Measurements from ENCODE around the gene KANSL1. TPM values are rescaled to one million over a fixed set of nuclear protein-coding genes. Genes with fewer than 3 reads are reported as not detected.

KANSL1 gene
- total and polyA plus RNA-seq, 10 of the 15 experiments (the other 5 are each of a cell fraction or from before 2014, with no cell fraction given): 4.7 to 60.6 (median 28.0) TPM

- TF ChIP-seq IRF4 (IDR thresholded peaks at IDR 0.05; ENCODE audit: low read depth, low read length): peak; percentile 38; the same call in 1 of the 2 replicates
- no peak for TF ChIP-seq NR2C1 (IDR thresholded peaks at IDR 0.05)
- TF ChIP-seq NR2F1 (conservative IDR thresholded peaks at IDR 0.05): no peak
- TF ChIP-seq, protein P1, sequence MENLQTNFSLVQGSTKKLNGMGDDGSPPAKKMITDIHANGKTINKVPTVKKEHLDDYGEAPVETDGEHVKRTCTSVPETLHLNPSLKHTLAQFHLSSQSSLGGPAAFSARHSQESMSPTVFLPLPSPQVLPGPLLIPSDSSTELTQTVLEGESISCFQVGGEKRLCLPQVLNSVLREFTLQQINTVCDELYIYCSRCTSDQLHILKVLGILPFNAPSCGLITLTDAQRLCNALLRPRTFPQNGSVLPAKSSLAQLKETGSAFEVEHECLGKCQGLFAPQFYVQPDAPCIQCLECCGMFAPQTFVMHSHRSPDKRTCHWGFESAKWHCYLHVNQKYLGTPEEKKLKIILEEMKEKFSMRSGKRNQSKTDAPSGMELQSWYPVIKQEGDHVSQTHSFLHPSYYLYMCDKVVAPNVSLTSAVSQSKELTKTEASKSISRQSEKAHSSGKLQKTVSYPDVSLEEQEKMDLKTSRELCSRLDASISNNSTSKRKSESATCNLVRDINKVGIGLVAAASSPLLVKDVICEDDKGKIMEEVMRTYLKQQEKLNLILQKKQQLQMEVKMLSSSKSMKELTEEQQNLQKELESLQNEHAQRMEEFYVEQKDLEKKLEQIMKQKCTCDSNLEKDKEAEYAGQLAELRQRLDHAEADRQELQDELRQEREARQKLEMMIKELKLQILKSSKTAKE (IDR thresholded peaks at IDR 0.05; ENCODE audit: low read depth, poor library complexity, severe bottlenecking): peak; percentile 96
- TF ChIP-seq, protein P2, sequence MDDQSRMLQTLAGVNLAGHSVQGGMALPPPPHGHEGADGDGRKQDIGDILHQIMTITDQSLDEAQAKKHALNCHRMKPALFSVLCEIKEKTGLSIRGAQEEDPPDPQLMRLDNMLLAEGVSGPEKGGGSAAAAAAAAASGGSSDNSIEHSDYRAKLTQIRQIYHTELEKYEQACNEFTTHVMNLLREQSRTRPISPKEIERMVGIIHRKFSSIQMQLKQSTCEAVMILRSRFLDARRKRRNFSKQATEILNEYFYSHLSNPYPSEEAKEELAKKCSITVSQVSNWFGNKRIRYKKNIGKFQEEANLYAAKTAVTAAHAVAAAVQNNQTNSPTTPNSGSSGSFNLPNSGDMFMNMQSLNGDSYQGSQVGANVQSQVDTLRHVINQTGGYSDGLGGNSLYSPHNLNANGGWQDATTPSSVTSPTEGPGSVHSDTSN (IDR thresholded peaks at IDR 0.05; ENCODE audit: insufficient replicate concordance, low read depth, low read length): no peak
- TF ChIP-seq, protein P3, sequence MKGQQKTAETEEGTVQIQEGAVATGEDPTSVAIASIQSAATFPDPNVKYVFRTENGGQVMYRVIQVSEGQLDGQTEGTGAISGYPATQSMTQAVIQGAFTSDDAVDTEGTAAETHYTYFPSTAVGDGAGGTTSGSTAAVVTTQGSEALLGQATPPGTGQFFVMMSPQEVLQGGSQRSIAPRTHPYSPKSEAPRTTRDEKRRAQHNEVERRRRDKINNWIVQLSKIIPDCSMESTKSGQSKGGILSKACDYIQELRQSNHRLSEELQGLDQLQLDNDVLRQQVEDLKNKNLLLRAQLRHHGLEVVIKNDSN (IDR thresholded peaks at IDR 0.05; ENCODE audit: borderline replicate concordance, extremely low read length, insufficient read depth, low read depth, low read length): no peak
- TF ChIP-seq SREBF1 (IDR thresholded peaks at IDR 0.05; ENCODE audit: low read length): no peak
- TF ChIP-seq, protein P4, sequence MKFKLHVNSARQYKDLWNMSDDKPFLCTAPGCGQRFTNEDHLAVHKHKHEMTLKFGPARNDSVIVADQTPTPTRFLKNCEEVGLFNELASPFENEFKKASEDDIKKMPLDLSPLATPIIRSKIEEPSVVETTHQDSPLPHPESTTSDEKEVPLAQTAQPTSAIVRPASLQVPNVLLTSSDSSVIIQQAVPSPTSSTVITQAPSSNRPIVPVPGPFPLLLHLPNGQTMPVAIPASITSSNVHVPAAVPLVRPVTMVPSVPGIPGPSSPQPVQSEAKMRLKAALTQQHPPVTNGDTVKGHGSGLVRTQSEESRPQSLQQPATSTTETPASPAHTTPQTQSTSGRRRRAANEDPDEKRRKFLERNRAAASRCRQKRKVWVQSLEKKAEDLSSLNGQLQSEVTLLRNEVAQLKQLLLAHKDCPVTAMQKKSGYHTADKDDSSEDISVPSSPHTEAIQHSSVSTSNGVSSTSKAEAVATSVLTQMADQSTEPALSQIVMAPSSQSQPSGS (IDR thresholded peaks at IDR 0.05; ENCODE audit: low read length): peak; percentile 64; the same call in 1 of the 2 replicates
- peak; percentile 71 for TF ChIP-seq TCF7 (IDR thresholded peaks at IDR 0.05; ENCODE audit: borderline replicate concordance)
- no peak for TF ChIP-seq ZNF384 (IDR thresholded peaks at IDR 0.05; ENCODE audit: borderline replicate concordance, low read depth, low read length)
- TF ChIP-seq PAX5 (IDR thresholded peaks at IDR 0.05; ENCODE audit: borderline replicate concordance, low read depth, low read length): no peak
- TF ChIP-seq EP300 (IDR thresholded peaks at IDR 0.05; ENCODE audit: borderline replicate concordance in 1 of 2, control insufficient read depth in 1 of 2, low read depth in 2 of 2, low read length in 2 of 2): peak; percentile 53 to 58; a peak in 2 of 4 replicates
- peak; percentile 46; the same call in 1 of the 2 replicates for TF ChIP-seq CREM (IDR thresholded peaks at IDR 0.05; ENCODE audit: low read depth)
- TF ChIP-seq RELB (IDR thresholded peaks at IDR 0.05; ENCODE audit: low read depth): peak; percentile 58; the same call in 1 of the 2 replicates
- no peak for TF ChIP-seq SPI1 (IDR thresholded peaks at IDR 0.05; ENCODE audit: borderline replicate concordance, insufficient read depth, low read depth, low read length)
- TF ChIP-seq IKZF2 (IDR thresholded peaks at IDR 0.05): peak; percentile 46 to 51; a peak in 3 of 4 replicates
- peak; percentile 30; the same call in 1 of the 2 replicates for TF ChIP-seq CBX5 (IDR thresholded peaks at IDR 0.05; ENCODE audit: low read depth)
- TF ChIP-seq, protein P5, sequence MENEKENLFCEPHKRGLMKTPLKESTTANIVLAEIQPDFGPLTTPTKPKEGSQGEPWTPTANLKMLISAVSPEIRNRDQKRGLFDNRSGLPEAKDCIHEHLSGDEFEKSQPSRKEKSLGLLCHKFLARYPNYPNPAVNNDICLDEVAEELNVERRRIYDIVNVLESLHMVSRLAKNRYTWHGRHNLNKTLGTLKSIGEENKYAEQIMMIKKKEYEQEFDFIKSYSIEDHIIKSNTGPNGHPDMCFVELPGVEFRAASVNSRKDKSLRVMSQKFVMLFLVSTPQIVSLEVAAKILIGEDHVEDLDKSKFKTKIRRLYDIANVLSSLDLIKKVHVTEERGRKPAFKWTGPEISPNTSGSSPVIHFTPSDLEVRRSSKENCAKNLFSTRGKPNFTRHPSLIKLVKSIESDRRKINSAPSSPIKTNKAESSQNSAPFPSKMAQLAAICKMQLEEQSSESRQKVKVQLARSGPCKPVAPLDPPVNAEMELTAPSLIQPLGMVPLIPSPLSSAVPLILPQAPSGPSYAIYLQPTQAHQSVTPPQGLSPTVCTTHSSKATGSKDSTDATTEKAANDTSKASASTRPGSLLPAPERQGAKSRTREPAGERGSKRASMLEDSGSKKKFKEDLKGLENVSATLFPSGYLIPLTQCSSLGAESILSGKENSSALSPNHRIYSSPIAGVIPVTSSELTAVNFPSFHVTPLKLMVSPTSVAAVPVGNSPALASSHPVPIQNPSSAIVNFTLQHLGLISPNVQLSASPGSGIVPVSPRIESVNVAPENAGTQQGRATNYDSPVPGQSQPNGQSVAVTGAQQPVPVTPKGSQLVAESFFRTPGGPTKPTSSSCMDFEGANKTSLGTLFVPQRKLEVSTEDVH (IDR thresholded peaks at IDR 0.05; ENCODE audit: low read depth, partially characterized antibody): no peak
Observed at GRCh38 chr17:46152423-46152822, 40.8 kb downstream of the KANSL1 start (continued).
